Measurements from ENCODE around the gene NDFIP1. TPM values are rescaled to one million over a fixed set of nuclear protein-coding genes. Genes with fewer than 3 reads are reported as not detected.

NDFIP1 gene
- total and polyA plus RNA-seq, 10 of the 15 experiments (the other 5 are each of a cell fraction or from before 2014, with no cell fraction given) = 0.08 to 2.7 (median 0.92) TPM

DNA sequence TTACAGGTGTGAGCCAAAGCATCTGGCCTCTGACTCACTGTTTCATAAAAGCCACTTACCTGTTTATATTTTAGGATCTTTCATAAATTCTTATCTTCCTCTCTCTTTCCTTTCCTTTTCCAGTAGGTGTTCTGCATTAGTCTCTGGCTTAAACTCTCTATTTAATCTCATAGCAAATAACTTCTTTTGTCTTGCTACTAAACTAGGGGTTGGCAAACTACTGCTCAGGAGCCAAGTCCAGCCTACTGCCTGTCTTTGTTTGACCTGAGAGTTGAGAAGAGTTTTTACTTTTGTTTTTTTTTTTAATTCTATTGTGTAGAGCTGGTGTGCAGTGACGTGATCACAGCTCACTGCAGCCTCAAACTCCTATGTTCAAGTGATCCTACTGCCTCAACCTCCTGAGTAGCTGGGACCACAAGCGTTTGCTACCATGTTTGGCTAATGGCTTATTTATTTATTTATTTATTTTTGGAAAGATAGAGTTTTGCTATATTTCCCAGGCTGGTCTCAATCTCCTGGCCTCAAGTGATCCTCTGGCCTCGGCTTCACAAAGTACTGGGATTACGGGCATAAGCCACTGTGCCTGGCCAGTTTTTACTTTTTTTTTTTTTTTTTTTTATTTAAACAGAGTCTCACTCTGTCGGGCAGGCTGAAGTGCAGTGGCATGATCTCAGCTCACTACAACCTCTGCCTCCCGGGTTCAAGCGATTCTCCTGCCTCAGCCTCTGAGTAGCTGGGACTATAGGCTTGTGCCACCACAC lies 5.4 kb upstream of the NDFIP1 start:
- no TSS peak for BruUV-seq (replicated peaks)
- H3K36me3 ChIP-seq (ENCODE audit: control insufficient read depth in 2 of 2, insufficient read depth in 2 of 2, low read length in 1 of 2) = no peaks in the 10 kb centered on the region
- no peaks in the 10 kb centered on the region for H3K79me2 ChIP-seq (ENCODE audit: control insufficient read depth, insufficient read depth, low read length)
- H3K27ac ChIP-seq (ENCODE audit: control insufficient read depth, insufficient read depth) = no peak overlapping the region
- FAIRE-seq (no peak), ATAC-seq (no peak), DNase-seq (ENCODE audit: low read depth, low spot score) (no peak)
- ChIA-PET RAD21 (ENCODE audit: unreplicated experiment) (no interaction called here), CTCF (interaction anchor here (0.6 to 1.4 kb wide), 2 partner anchors 10 to 383 kb away, joined by 3 to 6 read pairs; no protein-coding TSS in a partner anchor), SMC1A (ENCODE audit: uncharacterized antibody, unreplicated experiment) (no interaction called here), POLR2A (interaction anchor here (0.7 kb wide), 1 partner anchor 556 kb away, joined by 4 read pairs; no protein-coding TSS in a partner anchor)
- H3K4me1 ChIP-seq (ENCODE audit: control insufficient read depth, insufficient read depth, low read length) = no peaks in the 10 kb centered on the region
- TF ChIP-seq MEF2B (IDR thresholded peaks at IDR 0.05; ENCODE audit: partially characterized antibody, poor library complexity, severe bottlenecking) (no peak), WRNIP1 (IDR thresholded peaks at IDR 0.05; ENCODE audit: borderline replicate concordance, low read depth, low read length) (no peak)
- intact Hi-C loops (cut with micrococcal nuclease; ENCODE audit: unreplicated experiment) = no loop called here
- 30% methylated on average over 4 of the region's 7 CpGs for WGBS (ENCODE audit: insufficient coverage, insufficient replicate concordance, low lambda C conversion rate, missing lambda C conversion rate)
- no peak overlapping the region for H2AFZ ChIP-seq (ENCODE audit: control insufficient read depth, low read depth, low read length)
- H3K27me3 ChIP-seq (replicated peaks in 1 of 2; ENCODE audit: control insufficient read depth in 2 of 2, insufficient read depth in 2 of 2, low read length in 1 of 2) = peaks cover 0 to 2% of the 10 kb centered on the region in 2 experiments; a peak in 1 of 4 replicates
- H4K20me1 ChIP-seq (ENCODE audit: control insufficient read depth, insufficient read depth) = no peaks in the 10 kb centered on the region
- H3K4me3 ChIP-seq = no peak overlapping the region
- in situ Hi-C loops (cut with MboI) = no loop called here
- H3K9ac ChIP-seq (ENCODE audit: control insufficient read depth, insufficient read depth, low read length) = no peak overlapping the region
- no peak overlapping the region for H3K4me2 ChIP-seq (ENCODE audit: control insufficient read depth, insufficient read depth)
- no peaks in the 10 kb centered on the region for H3K9me3 ChIP-seq (replicated peaks; ENCODE audit: control insufficient read depth, insufficient read depth, low read length)

DNA sequence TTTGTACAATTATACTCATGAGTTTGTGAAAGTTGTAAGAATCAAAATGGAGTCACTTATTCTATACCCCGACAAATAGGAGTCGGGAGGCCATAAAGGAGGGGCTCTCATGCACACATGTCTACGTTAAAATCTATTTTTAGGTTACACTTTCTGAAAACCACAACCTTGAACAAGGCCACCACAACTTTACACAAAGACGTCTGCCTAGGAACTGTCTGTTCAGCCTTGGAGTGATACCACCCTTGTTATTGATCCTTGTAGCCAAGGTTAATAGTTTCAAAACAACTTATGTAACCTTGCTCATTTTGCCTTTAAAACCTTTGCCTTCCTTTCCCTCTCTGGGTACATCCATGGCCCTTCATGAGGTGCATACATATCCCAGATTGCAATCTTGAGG lies 4.1 kb upstream of the NDFIP1 start:
- Histone ChIP-seq H3K4me3 (no peak overlapping the region), H3K4me2 (ENCODE audit: control insufficient read depth, insufficient read depth) (no peak overlapping the region), H3K79me2 (ENCODE audit: control insufficient read depth, insufficient read depth, low read length) (no peaks in the 10 kb centered on the region), H3K4me1 (ENCODE audit: control insufficient read depth, insufficient read depth, low read length) (peaks cover 8% of the 10 kb centered on the region), H3K27ac (ENCODE audit: control insufficient read depth, insufficient read depth) (no peak overlapping the region), H3K27me3 (replicated peaks in 1 of 2; ENCODE audit: control insufficient read depth in 2 of 2, insufficient read depth in 2 of 2, low read length in 1 of 2) (peaks cover 0 to 8% of the 10 kb centered on the region in 2 experiments), H4K20me1 (ENCODE audit: control insufficient read depth, insufficient read depth) (no peaks in the 10 kb centered on the region), H3K9me3 (replicated peaks; ENCODE audit: control insufficient read depth, insufficient read depth, low read length) (no peaks in the 10 kb centered on the region), H3K36me3 (ENCODE audit: control insufficient read depth in 2 of 2, insufficient read depth in 2 of 2, low read length in 1 of 2) (no peaks in the 10 kb centered on the region), H3K9ac (ENCODE audit: control insufficient read depth, insufficient read depth, low read length) (no peak overlapping the region), H2AFZ (ENCODE audit: control insufficient read depth, low read depth, low read length) (no peak overlapping the region)
- DNase-seq (ENCODE audit: low read depth, low spot score) (no peak), ATAC-seq (no peak), FAIRE-seq (peak; percentile 27)
- ChIA-PET CTCF (interaction anchor here (1.4 kb wide), 1 partner anchor 12 kb away, joined by 6 read pairs; no protein-coding TSS in a partner anchor), RAD21 (ENCODE audit: unreplicated experiment) (no interaction called here), POLR2A (no interaction called here), SMC1A (ENCODE audit: uncharacterized antibody, unreplicated experiment) (no interaction called here)
- intact Hi-C loops (cut with micrococcal nuclease; ENCODE audit: unreplicated experiment) = no loop called here
- no TSS peak for BruUV-seq (replicated peaks)
- 33% methylated on average over 4 of the region's 4 CpGs for WGBS (ENCODE audit: insufficient coverage, insufficient replicate concordance, low lambda C conversion rate, missing lambda C conversion rate)
- in situ Hi-C loops (cut with MboI) = no loop called here
- TF ChIP-seq, protein P1, sequence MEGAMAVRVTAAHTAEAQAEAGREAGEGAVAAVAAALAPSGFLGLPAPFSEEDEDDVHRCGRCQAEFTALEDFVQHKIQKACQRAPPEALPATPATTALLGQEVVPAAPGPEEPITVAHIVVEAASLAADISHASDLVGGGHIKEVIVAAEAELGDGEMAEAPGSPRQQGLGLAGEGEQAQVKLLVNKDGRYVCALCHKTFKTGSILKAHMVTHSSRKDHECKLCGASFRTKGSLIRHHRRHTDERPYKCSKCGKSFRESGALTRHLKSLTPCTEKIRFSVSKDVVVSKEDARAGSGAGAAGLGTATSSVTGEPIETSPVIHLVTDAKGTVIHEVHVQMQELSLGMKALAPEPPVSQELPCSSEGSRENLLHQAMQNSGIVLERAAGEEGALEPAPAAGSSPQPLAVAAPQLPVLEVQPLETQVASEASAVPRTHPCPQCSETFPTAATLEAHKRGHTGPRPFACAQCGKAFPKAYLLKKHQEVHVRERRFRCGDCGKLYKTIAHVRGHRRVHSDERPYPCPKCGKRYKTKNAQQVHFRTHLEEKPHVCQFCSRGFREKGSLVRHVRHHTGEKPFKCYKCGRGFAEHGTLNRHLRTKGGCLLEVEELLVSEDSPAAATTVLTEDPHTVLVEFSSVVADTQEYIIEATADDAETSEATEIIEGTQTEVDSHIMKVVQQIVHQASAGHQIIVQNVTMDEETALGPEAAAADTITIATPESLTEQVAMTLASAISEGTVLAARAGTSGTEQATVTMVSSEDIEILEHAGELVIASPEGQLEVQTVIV (IDR thresholded peaks at IDR 0.05; ENCODE audit: borderline replicate concordance, partially characterized antibody) = no peak
- no peak for TF ChIP-seq HCFC1 (IDR thresholded peaks at IDR 0.05; ENCODE audit: low read length)
- TF ChIP-seq TCF3 (IDR thresholded peaks at IDR 0.05; ENCODE audit: borderline replicate concordance, insufficient read depth, low read depth, low read length) = no peak
- TF ChIP-seq PAX8 (IDR thresholded peaks at IDR 0.05) = no peak
- TF ChIP-seq IKZF2 (IDR thresholded peaks at IDR 0.05) = no peak
- no peak for TF ChIP-seq YBX1 (IDR thresholded peaks at IDR 0.05)
- TF ChIP-seq, protein P2, sequence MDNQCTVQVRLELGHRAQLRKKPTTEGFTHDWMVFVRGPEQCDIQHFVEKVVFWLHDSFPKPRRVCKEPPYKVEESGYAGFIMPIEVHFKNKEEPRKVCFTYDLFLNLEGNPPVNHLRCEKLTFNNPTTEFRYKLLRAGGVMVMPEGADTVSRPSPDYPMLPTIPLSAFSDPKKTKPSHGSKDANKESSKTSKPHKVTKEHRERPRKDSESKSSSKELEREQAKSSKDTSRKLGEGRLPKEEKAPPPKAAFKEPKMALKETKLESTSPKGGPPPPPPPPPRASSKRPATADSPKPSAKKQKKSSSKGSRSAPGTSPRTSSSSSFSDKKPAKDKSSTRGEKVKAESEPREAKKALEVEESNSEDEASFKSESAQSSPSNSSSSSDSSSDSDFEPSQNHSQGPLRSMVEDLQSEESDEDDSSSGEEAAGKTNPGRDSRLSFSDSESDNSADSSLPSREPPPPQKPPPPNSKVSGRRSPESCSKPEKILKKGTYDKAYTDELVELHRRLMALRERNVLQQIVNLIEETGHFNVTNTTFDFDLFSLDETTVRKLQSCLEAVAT (IDR thresholded peaks at IDR 0.05) = no peak
- TF ChIP-seq PAX5 (IDR thresholded peaks at IDR 0.05; ENCODE audit: borderline replicate concordance, low read depth, low read length) = no peak
- no peak for TF ChIP-seq NFXL1 (IDR thresholded peaks at IDR 0.05; ENCODE audit: borderline replicate concordance)
- TF ChIP-seq SMAD1 (IDR thresholded peaks at IDR 0.05; ENCODE audit: low read depth, partially characterized antibody) = no peak
- no peak for TF ChIP-seq MTA2 (IDR thresholded peaks at IDR 0.05; ENCODE audit: low read depth)
- TF ChIP-seq RELA (IDR thresholded peaks at IDR 0.05; ENCODE audit: borderline replicate concordance, partially characterized antibody) = no peak

All from GM12878 (cell line).